K562 (cell line): ENCODE results near the gene FOCAD. TPM values are rescaled to one million over a fixed set of nuclear protein-coding genes. Genes with fewer than 3 reads are reported as not detected.

Source experiments
- CEBPZ ChIP-seq: fragments of 150-350 bp; IDR thresholded peaks from 2 replicates; pipeline ENCODE4 v1.6.1; 2014; ENCODE audit warnings: low read depth, mild to moderate bottlenecking, low read length, borderline replicate concordance
- TOE1 ChIP-seq, 2 experiments: fragments of 450-650 bp in 1 of 2; sonication (generic) in 1 of 2; formaldehyde crosslinking in 1 of 2; IDR thresholded peaks; 2 replicates each; pipeline versions ENCODE4 v1.7.1 to v1.8.0; 2016 to 2022; ENCODE audit warnings: borderline replicate concordance in 2 of 2, mild to moderate bottlenecking in 2 of 2, antibody characterized with exemption in 1 of 2, inconsistent platforms in 1 of 2, low read depth in 1 of 2, missing genetic modification reagents in 1 of 2, moderate library complexity in 1 of 2
- ZNF146 ChIP-seq: IDR thresholded peaks from one replicate; pipeline ENCODE4 v1.6.1; 2018; ENCODE audit warnings: missing compliant biosample characterization; ENCODE audit not compliant: unreplicated experiment
- polyA plus RNA-seq, 8 experiments: library from polyadenylated mRNA; depleted of rRNA in 4 of 8; stranded (reverse) in 5 of 8; unstranded in 3 of 8; fragments of >200 nt; fragmentation: Nextera tagmentation in 2 of 8; fragmentation: Illumina TruSeq in 1 of 8; extraction: Ambion mirVana in 2 of 8; extraction: Trizol in 1 of 8; gene quantifications; 2 replicates each; pipeline versions ENCODE4 v1.2.1 to v1.2.3, GENCODE V29; 2011 to 2014; ENCODE audit warnings: inconsistent platforms in 1 of 8, missing spikeins in 1 of 8
- total RNA-seq, 7 experiments: library from RNA; depleted of rRNA in 6 of 7; stranded (reverse); fragments of >200 nt in 6 of 7; fragmentation: Illumina TruSeq in 2 of 7; extraction: Trizol in 2 of 7; gene quantifications; 2 replicates each; pipeline versions ENCODE4 v1.2.1 to v1.2.3, GENCODE V29; 2011 to 2021; ENCODE audit warnings: low replicate concordance in 1 of 7
- TF ChIP-seq, protein P1 (sequence below): sonication (generic); formaldehyde crosslinking; IDR thresholded peaks from 2 replicates; pipeline ENCODE4 v1.8.0; 2023; ENCODE audit warnings: mild to moderate bottlenecking, missing genetic modification reagents

FOCAD gene
- total and polyA plus RNA-seq, 9 of the 15 experiments (the other 6 are each of a cell fraction or from before 2014, with no cell fraction given): 0.13 to 2.4 (median 1.6) TPM

GRCh38 chr9:20944507-20944906, 260.4 kb downstream of the FOCAD start (continued):
- TF ChIP-seq, protein P1, sequence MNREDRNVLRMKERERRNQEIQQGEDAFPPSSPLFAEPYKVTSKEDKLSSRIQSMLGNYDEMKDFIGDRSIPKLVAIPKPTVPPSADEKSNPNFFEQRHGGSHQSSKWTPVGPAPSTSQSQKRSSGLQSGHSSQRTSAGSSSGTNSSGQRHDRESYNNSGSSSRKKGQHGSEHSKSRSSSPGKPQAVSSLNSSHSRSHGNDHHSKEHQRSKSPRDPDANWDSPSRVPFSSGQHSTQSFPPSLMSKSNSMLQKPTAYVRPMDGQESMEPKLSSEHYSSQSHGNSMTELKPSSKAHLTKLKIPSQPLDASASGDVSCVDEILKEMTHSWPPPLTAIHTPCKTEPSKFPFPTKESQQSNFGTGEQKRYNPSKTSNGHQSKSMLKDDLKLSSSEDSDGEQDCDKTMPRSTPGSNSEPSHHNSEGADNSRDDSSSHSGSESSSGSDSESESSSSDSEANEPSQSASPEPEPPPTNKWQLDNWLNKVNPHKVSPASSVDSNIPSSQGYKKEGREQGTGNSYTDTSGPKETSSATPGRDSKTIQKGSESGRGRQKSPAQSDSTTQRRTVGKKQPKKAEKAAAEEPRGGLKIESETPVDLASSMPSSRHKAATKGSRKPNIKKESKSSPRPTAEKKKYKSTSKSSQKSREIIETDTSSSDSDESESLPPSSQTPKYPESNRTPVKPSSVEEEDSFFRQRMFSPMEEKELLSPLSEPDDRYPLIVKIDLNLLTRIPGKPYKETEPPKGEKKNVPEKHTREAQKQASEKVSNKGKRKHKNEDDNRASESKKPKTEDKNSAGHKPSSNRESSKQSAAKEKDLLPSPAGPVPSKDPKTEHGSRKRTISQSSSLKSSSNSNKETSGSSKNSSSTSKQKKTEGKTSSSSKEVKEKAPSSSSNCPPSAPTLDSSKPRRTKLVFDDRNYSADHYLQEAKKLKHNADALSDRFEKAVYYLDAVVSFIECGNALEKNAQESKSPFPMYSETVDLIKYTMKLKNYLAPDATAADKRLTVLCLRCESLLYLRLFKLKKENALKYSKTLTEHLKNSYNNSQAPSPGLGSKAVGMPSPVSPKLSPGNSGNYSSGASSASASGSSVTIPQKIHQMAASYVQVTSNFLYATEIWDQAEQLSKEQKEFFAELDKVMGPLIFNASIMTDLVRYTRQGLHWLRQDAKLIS (CRISPR knock-in tag): no peak
- TF ChIP-seq TOE1 (IDR thresholded peaks at IDR 0.05; ENCODE audit: borderline replicate concordance) (no peak), TOE1 (CRISPR knock-in tag; IDR thresholded peaks at IDR 0.05; ENCODE audit: borderline replicate concordance, low read depth) (no peak), ZNF146 (CRISPR knock-in tag) (no peak), CEBPZ (no peak)
